ENCODE measurements around the gene AUTS2. TPM values are rescaled to one million over a fixed set of nuclear protein-coding genes. Genes with fewer than 3 reads are reported as not detected.
"Not testable (repeated sequence)": the region's sequence is repeated elsewhere in the genome, so short reads cannot be mapped to it uniquely, and the experiment has no call there.

AUTS2 gene
- total RNA-seq, 1 donor from 2014 or later, result 0.79 TPM

GRCh38 chr7:70641882-70642281 lies 1043.6 kb downstream of the AUTS2 start:
- no peak for DNase-seq (ENCODE audit: low read depth in 2 of 2)

GRCh38 chr7:70645279-70645678 lies 1047.0 kb downstream of the AUTS2 start:
- no peak for DNase-seq (ENCODE audit: low read depth in 2 of 2)

- DNase-seq (ENCODE audit: low read depth in 2 of 2), result no peak
These were observed 1047.6 kb downstream of the AUTS2 start for GRCh38 chr7:70645876-70646351.

- no peak for DNase-seq (ENCODE audit: low read depth in 2 of 2)
These were observed 1048.4 kb downstream of the AUTS2 start for GRCh38 chr7:70646536-70647248.

GRCh38 chr7:70647801-70648498 lies 1049.7 kb downstream of the AUTS2 start:
- DNase-seq (ENCODE audit: low read depth in 2 of 2), result no peak

GRCh38 chr7:70648499-70648861 lies 1050.2 kb downstream of the AUTS2 start:
- DNase-seq (ENCODE audit: low read depth in 2 of 2), result not testable (repeated sequence)

- no peak for DNase-seq (ENCODE audit: low read depth in 2 of 2)
These were observed 1051.0 kb downstream of the AUTS2 start for GRCh38 chr7:70649323-70649722.

- no peak for DNase-seq (ENCODE audit: low read depth in 2 of 2)
These were observed 1055.9 kb downstream of the AUTS2 start for GRCh38 chr7:70654146-70654545.

GRCh38 chr7:70654979-70655378 lies 1056.7 kb downstream of the AUTS2 start:
- DNase-seq (ENCODE audit: low read depth in 2 of 2), result no peak

GRCh38 chr7:70655694-70656093 lies 1057.4 kb downstream of the AUTS2 start:
- DNase-seq (ENCODE audit: low read depth in 2 of 2), result no peak

- no peak for DNase-seq (ENCODE audit: low read depth in 2 of 2)
These were observed 1059.3 kb downstream of the AUTS2 start for GRCh38 chr7:70657571-70657970.

- no peak for DNase-seq (ENCODE audit: low read depth in 2 of 2)
These were observed 1059.8 kb downstream of the AUTS2 start for GRCh38 chr7:70657989-70658632.

- DNase-seq (ENCODE audit: low read depth in 2 of 2), result no peak
These were observed 1061.0 kb downstream of the AUTS2 start for GRCh38 chr7:70659263-70659662.

GRCh38 chr7:70660154-70660818 lies 1062.0 kb downstream of the AUTS2 start:
- no peak for DNase-seq (ENCODE audit: low read depth in 2 of 2)

- DNase-seq (ENCODE audit: low read depth in 2 of 2), result no peak
These were observed 1062.5 kb downstream of the AUTS2 start for GRCh38 chr7:70660819-70661191.

GRCh38 chr7:70663680-70664079 lies 1065.4 kb downstream of the AUTS2 start:
- DNase-seq (ENCODE audit: low read depth in 2 of 2), result no peak

GRCh38 chr7:70665997-70666396 lies 1067.7 kb downstream of the AUTS2 start:
- no peak for DNase-seq (ENCODE audit: low read depth in 2 of 2)

- no peak for DNase-seq (ENCODE audit: low read depth in 2 of 2)
These were observed 1069.1 kb downstream of the AUTS2 start for GRCh38 chr7:70667406-70667805.

GRCh38 chr7:70668606-70669358 lies 1070.5 kb downstream of the AUTS2 start:
- DNase-seq (ENCODE audit: low read depth in 2 of 2), result no peak

GRCh38 chr7:70669854-70670253 lies 1071.6 kb downstream of the AUTS2 start:
- no peak for DNase-seq (ENCODE audit: low read depth in 2 of 2)

GRCh38 chr7:70670288-70670687 lies 1072.0 kb downstream of the AUTS2 start:
- DNase-seq (ENCODE audit: low read depth in 2 of 2), result no peak
